HepG2 (cell line): ENCODE data around the gene GNAZ. TPM values are rescaled to one million over a fixed set of nuclear protein-coding genes. Genes with fewer than 3 reads are reported as not detected.

Source experiments
- ATAC-seq: fragments of 200-7000 bp; cut with Tn5 transposase; 3 replicates; pipeline ENCODE4 v1.9.1; 2020; ENCODE audit warnings: mild to moderate bottlenecking, moderate library complexity
- BruUV-seq: library from RNA; stranded (reverse); fragments of 400-500 nt; replicated peaks from 2 replicates; lab custom pipeline; 2021; lab: Mats Ljungman, UMichigan
- CTCF ChIA-PET: fragments of 300-600 bp; formaldehyde crosslinking; extraction: SDS; loops from one replicate; lab custom pipeline; 2021; ENCODE audit warnings: low total read pairs, inconsistent platforms, low intra/inter-chr PET ratio; lab: Yijun Ruan, JAX
- POLR2A ChIA-PET: fragments of 350-600 bp; sonication (Branson Sonifier 250); formaldehyde crosslinking; loops from one replicate; lab custom pipeline; 2020; ENCODE audit warnings: antibody characterized with exemption, inconsistent platforms; lab: Yijun Ruan, JAX
- DNase-seq: peaks from one replicate; pipeline ENCODE4 v3.0.0-alpha.2; 2015; ENCODE audit warnings: low spot score
- FAIRE-seq: peaks from 3 replicates; lab custom pipeline; 2011; peaks lifted over from hg19 to GRCh38; lab: Jason Lieb, UNC
- H2AFZ ChIP-seq: one replicate; pipeline ENCODE4 v1.6.1; 2011; ENCODE audit warnings: low read length, inconsistent platforms
- H3K27ac ChIP-seq: fragments of 300-600 bp; 3 replicates; pipeline ENCODE4 v1.8.0; 2011; ENCODE audit warnings: mixed run types, mild to moderate bottlenecking, mixed read lengths, low read length, inconsistent platforms; ENCODE audit not compliant: insufficient read depth; ENCODE audit errors: extremely low read length
- H3K27me3 ChIP-seq, 2 experiments: fragments of 200-600 bp in 1 of 2; 2 replicates in 1 of 2; 3 replicates in 1 of 2; pipeline versions ENCODE4 v1.6.0 to v1.8.0; 2011; ENCODE audit warnings: low read length in 2 of 2, mild to moderate bottlenecking in 2 of 2, moderate library complexity in 2 of 2, inconsistent platforms in 1 of 2; ENCODE audit not compliant: insufficient read depth in 2 of 2, control insufficient read depth in 1 of 2
- H3K36me3 ChIP-seq, 2 experiments: fragments of 200-600 bp in 1 of 2; replicated peaks in 1 of 2; 2 replicates in 1 of 2; 3 replicates in 1 of 2; pipeline versions ENCODE4 v1.5.1 to v1.8.0; 2011; ENCODE audit warnings: low read length in 2 of 2, inconsistent platforms in 1 of 2; ENCODE audit not compliant: insufficient read depth in 2 of 2, control insufficient read depth in 1 of 2
- H3K4me1 ChIP-seq: 2 replicates; pipeline ENCODE4 v1.5.1; 2012; ENCODE audit warnings: low read length, inconsistent platforms; ENCODE audit not compliant: insufficient read depth
- H3K4me2 ChIP-seq: 2 replicates; pipeline ENCODE4 v1.6.0; 2011; ENCODE audit warnings: low read depth, low read length, inconsistent platforms
- H3K4me3 ChIP-seq, 3 experiments: fragments of 200-600 bp in 1 of 3; sonication (generic), shearing (Covaris generic) in 1 of 3; replicated peaks in 1 of 3; 2 replicates each; pipeline ENCODE4 v1.5.1; 2011 to 2016; ENCODE audit warnings: low read length in 3 of 3, inconsistent platforms in 2 of 3, low read depth in 2 of 3, mild to moderate bottlenecking in 2 of 3, control low read depth in 1 of 3, mixed read lengths in 1 of 3; ENCODE audit not compliant: insufficient read depth in 1 of 3
- H3K79me2 ChIP-seq: one replicate; pipeline ENCODE4 v1.6.1; 2011; ENCODE audit warnings: low read length, inconsistent platforms; ENCODE audit not compliant: insufficient read depth
- H3K9ac ChIP-seq: 2 replicates; pipeline ENCODE4 v1.6.0; 2011; ENCODE audit warnings: mild to moderate bottlenecking, low read depth, low read length, inconsistent platforms; ENCODE audit not compliant: insufficient read depth
- H3K9me3 ChIP-seq: 2 replicates; pipeline ENCODE4 v1.5.1; 2012; ENCODE audit warnings: mild to moderate bottlenecking, low read length
- H4K20me1 ChIP-seq: 2 replicates; pipeline ENCODE4 v1.6.0; 2011; ENCODE audit warnings: inconsistent platforms, mild to moderate bottlenecking, low read length, moderate library complexity; ENCODE audit not compliant: insufficient read depth
- GTF2F1 ChIP-seq: fragments of 150-350 bp; IDR thresholded peaks from 2 replicates; pipeline ENCODE4 v1.6.1; 2014; ENCODE audit warnings: low read length
- KDM1A ChIP-seq: IDR thresholded peaks from 2 replicates; pipeline ENCODE4 v1.6.1; 2016; ENCODE audit warnings: missing compliant biosample characterization
- NBN ChIP-seq: fragments of 450-650 bp; conservative IDR thresholded peaks from 2 replicates; pipeline ENCODE4 v1.6.1; 2017
- PHB2 ChIP-seq: fragments of 450-650 bp; IDR thresholded peaks from 2 replicates; pipeline ENCODE4 v1.6.1; 2018; ENCODE audit not compliant: partially characterized antibody
- RAD51 ChIP-seq: fragments of 450-650 bp; IDR thresholded peaks from 2 replicates; pipeline ENCODE4 v1.6.1; 2016; ENCODE audit warnings: borderline replicate concordance
- SMC3 ChIP-seq: IDR thresholded peaks from 2 replicates; pipeline ENCODE4 v1.6.1; 2011; ENCODE audit warnings: low read length, improper control_type of control experiment
- STAT6 ChIP-seq: sonication (generic); formaldehyde crosslinking; IDR thresholded peaks from 2 replicates; pipeline ENCODE4 v1.4.0; 2020; ENCODE audit warnings: missing genetic modification reagents, mild to moderate bottlenecking, borderline replicate concordance
- ZFP82 ChIP-seq: sonication (generic); formaldehyde crosslinking; IDR thresholded peaks from 2 replicates; pipeline ENCODE4 v1.5.1; 2020; ENCODE audit warnings: mild to moderate bottlenecking, missing genetic modification reagents, borderline replicate concordance
- ZNF20 ChIP-seq: sonication (generic); formaldehyde crosslinking; IDR thresholded peaks from 2 replicates; pipeline ENCODE4 v1.4.0; 2020; ENCODE audit warnings: mild to moderate bottlenecking, moderate library complexity, missing genetic modification reagents
- WGBS: methylation state at CpG from one replicate; pipeline ENCODE4 v1.1.6; 2017; ENCODE audit warnings: low lambda C conversion rate; 5-methylcytosine and 5-hydroxymethylcytosine counted together
- in situ Hi-C: cut with HindIII; loops from 2 replicates; pipeline ENCODE4 v1.10.0; 2017; ENCODE audit warnings: low pct_unique_long_range_greater_than_20kb; ENCODE audit not compliant: extremely low pct_ligation_motif_present
- intact Hi-C: fragments of 100-400 bp; cut with micrococcal nuclease; formaldehyde crosslinking; loops from one replicate; pipeline ENCODE4 v1.10.0; 2022; ENCODE audit not compliant: unreplicated experiment
- polyA plus RNA-seq, 8 experiments: library from polyadenylated mRNA; depleted of rRNA in 3 of 8; stranded (reverse) in 7 of 8; unstranded in 1 of 8; fragments of >200 nt; fragmentation: Illumina TruSeq in 4 of 8; extraction: Trizol in 4 of 8; gene quantifications; 2 replicates each; pipeline versions ENCODE4 v1.2.1 to v1.2.3, GENCODE V29; 2011 to 2016; ENCODE audit warnings: low read depth in 4 of 8, missing spikeins in 1 of 8, mixed read lengths in 1 of 8; ENCODE audit not compliant: insufficient read depth in 1 of 8
- total RNA-seq, 5 experiments: library from RNA; depleted of rRNA; stranded (reverse); fragments of >200 nt; fragmentation: Illumina TruSeq; extraction: Trizol; gene quantifications; 2 replicates each; pipeline ENCODE4 v1.2.3, GENCODE V29; 2016; ENCODE audit warnings: low read depth in 1 of 5

GNAZ gene
- total and polyA plus RNA-seq, 2 of the 13 experiments (the other 11 are each of a cell fraction or from before 2014, with no cell fraction given): 11.4 to 22.3 TPM

- Histone ChIP-seq H4K20me1 (no peaks in the 10 kb centered on the region), H3K27ac (no peak overlapping the region), H3K4me1 (peaks cover 7% of the 10 kb centered on the region), H3K9me3 (no peaks in the 10 kb centered on the region), H3K9ac (no peak overlapping the region), H3K27me3 (no peaks in the 10 kb centered on the region), H3K4me2 (no peak overlapping the region), H2AFZ (no peak overlapping the region), H3K4me3 (no peak overlapping the region)
- intact Hi-C loops: loop anchor here (10.0 kb wide), 1 partner anchor 46 kb away; the partner anchor contains the start of gene GNAZ
- 97% methylated on average over 6 of the region's 7 CpGs for WGBS
- FAIRE-seq: no peak
- in situ Hi-C loops: loop anchor here (10.0 kb wide), 1 partner anchor 276 kb away; no protein-coding TSS in a partner anchor
- POLR2A ChIA-PET: no interaction called here
- no peak for ATAC-seq
- TF ChIP-seq RAD51 (no peak), ZNF20 (CRISPR knock-in tag) (no peak), NBN (no peak), SMC3 (no peak), GTF2F1 (no peak), STAT6 (CRISPR knock-in tag) (no peak), PHB2 (no peak), ZFP82 (no peak), KDM1A (CRISPR knock-in tag) (no peak)
- TF ChIP-seq, all 625 proteins: peak for 0
- no TSS peak for BruUV-seq
- no peak for DNase-seq
- Histone ChIP-seq H3K36me3 (peaks cover 2 to 4% of the 10 kb centered on the region in 2 experiments; a peak in 3 of 5 replicates), H3K79me2 (no peaks in the 10 kb centered on the region)
- CTCF ChIA-PET: interaction anchor here (1.3 kb wide), 1 partner anchor 161 kb away, joined by 4 read pairs; no protein-coding TSS in a partner anchor
Observed at GRCh38 chr22:23120415-23120899, 50.1 kb downstream of the GNAZ start.
